HG02885 (cell line): ENCODE results near the gene TM6SF1.
"Not testable (repeated sequence)": the region's sequence is repeated elsewhere in the genome, so short reads cannot be mapped to it uniquely, and the experiment has no call there.

Experiments
- ATAC-seq: cut with Tn5 transposase; IDR thresholded peaks from one replicate; pipeline ENCODE4 v1.9.1; 2021; ENCODE audit warnings: mild to moderate bottlenecking; ENCODE audit not compliant: unreplicated experiment, poor library complexity

TM6SF1 gene

DNA sequence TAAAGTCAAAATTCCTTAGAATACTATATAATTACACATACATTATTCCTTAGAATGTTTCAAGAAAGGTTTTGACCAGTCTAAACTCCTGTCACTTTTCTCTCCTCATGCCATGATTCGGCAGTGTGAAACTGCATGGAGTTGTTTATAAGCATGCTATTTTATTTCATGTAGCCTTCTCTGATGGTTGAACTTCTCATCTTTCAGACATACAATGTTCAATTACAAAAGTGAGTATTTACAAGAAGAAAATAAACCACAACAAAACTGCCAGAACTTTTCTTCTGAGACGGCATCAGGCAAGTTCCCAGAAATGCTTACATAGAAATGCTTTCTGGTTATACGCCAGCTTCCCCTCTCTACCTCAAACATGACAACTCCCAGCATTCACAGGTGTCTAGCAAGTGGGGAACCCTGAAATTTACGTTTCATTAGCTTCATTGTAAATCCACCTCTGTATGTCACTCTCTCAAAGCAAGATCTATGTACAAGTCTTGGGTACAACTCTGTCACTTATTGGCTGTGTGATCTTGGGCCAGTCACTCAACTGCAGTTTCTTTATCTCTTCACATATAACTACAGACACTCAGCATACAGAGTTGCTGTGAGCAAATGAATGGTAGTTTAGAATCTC lies 57.4 kb downstream of the TM6SF1 start:
- no peak for ATAC-seq

DNA sequence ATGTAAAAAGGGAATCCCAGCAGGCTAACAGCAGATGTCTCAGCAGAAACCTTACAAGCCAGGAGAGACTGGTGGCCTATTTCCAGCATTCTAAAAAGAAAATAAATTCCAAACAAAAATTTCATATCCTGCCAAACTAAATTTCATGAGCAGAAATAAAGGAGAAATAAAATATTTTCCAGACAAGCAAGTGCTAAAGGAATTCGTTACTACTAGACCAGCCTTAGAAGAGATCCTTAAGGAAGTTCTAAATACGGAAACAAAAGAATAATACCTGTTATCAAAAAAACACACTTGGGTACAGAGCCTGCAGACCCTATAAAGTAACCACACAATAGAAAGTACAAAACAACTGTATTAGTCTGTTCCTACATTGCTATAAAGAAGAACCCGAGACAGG lies 58.8 kb downstream of the TM6SF1 start:
- no peak for ATAC-seq

DNA sequence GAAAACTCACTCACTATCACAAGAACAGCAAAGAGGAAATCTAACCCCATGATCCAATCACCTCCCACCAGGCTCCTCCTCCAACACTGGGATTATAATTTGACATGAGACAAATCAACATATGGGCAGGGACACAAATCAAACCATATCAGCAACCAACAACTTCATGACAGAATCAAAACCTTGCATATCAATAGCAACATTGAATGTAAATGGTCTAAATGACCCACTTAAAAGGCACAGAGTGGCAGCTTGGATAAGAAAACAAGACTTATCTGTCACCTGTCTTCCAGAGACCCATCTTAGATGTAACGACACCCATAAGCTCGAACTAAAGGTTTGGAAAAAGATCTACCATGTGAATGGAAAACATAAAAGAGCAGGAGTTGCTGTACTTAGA lies 59.4 kb downstream of the TM6SF1 start:
- no peak for ATAC-seq

DNA sequence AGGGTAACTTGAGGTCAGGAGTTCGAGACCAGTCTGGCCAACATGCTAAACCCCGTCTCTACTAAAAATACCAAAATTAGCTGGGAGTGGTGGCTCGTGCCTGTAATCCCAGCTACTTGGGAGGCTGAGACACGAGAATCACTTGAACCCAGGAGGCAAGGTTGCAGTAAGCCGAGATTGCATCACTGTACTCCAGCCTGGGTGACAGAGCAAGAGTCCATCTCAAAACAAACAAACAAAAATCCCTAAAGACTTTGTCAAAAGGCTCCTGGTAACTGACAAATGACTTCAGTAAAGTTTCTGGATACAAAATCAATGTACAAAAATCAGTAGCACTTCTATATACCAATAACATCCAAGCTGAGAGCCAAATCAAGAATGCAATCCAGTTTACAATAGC lies 62.1 kb downstream of the TM6SF1 start:
- ATAC-seq = not testable (repeated sequence)

DNA sequence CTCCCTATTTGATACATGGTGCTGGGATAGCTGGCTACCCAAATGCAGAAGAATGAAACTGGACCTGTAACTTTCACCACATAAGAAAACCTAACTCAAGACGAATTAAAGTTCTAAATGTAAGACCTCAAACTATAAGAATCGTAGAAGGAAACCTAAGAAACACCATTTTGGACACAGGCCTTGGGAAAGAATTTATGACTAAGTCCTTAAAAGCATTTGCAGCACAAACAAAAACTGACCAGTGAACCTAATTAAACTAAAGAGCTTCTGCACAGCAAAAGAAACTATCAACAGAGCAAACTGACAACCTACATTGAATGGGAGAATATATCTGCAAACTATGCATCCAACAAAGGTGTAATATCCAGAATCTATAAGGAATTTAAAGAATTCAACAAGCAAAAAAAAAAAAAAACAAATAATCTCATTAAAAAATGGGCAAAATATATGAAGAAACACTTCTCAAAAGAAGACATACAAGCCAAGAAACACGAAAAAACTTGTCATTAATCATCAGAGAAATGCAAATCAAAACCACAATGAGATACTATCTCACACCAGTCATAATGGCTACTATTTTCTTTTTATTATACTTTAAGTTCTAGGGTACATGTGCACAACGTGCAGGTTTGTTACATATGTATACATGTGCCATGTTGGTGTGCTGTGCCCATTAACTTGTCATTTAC lies 63.2 kb downstream of the TM6SF1 start:
- ATAC-seq = no peak

DNA sequence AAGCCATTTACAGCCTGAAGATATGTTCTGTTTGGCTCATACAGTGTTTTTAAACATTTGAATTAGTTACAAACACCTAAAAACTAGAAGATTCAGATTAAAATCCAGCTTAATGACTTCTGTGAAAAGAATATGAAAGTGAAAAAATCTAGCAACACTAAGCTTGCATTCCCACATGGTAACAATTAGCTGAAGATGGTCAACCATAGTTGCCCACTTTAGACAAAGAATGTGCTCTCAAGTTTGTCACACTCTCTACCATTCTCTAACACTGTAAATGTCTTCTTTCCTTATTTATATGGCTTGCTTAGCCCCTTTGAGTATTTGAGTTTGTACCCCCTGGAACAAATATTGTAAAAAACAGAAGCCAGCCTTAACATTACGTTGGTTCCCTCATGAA lies 67.4 kb downstream of the TM6SF1 start:
- no peak for ATAC-seq

DNA sequence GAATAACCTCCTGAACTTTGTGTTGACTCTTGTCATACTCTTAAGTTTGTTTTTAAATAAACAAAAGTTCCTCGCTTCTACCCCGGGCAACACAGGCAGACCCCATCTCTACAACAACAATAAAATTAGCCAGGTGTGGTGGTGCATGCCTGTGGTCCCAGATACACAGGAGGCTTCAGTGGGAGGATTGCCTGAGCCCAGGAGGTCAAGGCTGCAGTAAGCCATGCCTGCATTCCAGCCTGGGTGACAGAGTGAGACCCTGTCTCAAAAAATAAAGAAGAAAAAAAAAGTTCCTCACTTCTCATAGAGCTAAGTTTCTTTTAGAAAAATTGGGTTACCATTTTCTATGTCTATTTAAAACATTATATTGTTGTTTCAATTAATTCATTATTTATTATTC lies 70.9 kb downstream of the TM6SF1 start:
- no peak for ATAC-seq

DNA sequence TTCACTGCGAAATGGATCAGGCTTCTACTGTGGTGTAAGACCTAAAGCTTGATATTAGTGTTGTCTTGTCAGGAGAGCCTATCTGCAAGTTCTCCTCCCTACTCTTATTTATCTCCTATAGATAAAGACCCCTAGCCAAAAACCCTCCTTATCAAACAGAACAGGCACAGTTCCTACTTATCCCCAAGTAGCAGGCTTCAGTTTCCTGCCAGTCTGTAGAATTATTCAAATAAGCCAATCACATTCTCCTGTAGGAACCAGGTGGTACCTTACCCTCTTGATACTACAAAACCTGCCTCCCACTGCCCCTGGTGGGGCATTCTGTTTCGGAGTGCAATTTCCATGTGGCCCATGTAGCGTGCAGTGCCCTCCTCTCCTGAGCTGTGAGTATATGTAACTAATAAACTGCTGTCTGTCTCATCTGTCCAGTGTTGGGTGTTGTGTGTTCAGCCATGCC lies 71.5 kb downstream of the TM6SF1 start:
- ATAC-seq = no peak

DNA sequence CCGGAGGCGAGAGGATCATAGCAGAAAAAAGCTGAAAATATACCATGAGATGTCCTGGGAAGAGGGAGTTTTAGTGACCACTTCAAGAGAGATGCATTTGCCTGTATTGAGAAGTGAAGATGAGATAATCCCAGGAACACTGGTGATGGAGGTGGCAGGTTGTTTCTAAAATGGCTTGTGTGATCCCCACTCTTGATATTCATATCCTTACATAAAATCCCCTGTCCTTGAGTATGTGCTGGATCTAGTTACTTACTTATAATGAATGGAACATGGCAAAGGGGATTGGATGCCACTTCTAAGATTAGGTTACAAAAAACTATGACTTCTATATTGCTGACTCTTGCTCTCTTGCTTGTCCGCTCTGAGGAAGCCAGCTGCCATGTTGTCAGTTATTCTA lies 78.1 kb downstream of the TM6SF1 start:
- no peak for ATAC-seq
